NOMO-1 (cell line): ENCODE measurements around the gene GPR141.

ENCODE experiments used
- DNase-seq, 2 experiments: peaks; one replicate each; lab custom pipeline; 2025; ENCODE audit not compliant: unreplicated experiment in 2 of 2; lab: John Stamatoyannopoulos, UW

The GPR141 gene

DNA sequence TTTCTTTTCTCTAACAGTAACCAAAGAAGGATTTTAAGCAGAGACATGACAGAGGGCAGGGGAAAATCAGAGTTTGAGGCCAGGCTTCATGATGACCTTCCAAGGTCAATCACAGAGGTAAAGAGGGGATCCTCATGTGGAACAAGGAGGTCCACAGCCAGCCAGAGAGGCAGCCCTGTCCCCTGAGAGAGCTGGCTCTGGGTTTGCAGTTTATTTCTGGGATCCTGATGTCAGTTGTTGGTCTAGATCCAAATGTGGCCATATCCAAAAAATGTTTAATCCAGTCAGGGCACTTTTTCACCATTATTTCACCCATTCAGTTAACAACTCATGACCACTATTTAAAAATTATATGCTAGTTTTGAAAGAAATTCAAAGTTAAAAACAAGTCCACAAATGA is 45.6 kb downstream of the GPR141 start:
- DNase-seq: no peak

DNA sequence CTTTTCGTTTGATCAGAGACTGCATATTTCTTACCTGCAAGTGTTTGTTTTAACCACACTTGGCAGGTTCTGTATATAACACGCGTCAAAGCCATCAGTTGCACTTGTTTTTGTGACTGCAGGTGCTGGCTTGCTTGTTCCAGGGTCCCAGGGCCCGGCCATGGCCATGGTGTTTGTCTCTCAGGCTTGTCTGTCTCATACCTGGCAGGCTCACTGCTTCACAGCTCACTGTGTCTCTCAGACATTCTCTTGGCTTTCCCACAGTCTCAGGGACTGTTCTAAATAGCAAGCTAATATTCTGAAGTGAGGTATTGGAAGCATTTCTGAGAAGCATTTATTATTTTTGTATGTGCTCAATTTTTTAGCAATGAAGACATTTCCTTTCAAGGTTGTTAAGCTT is 46.9 kb downstream of the GPR141 start:
- DNase-seq: no peak

DNA sequence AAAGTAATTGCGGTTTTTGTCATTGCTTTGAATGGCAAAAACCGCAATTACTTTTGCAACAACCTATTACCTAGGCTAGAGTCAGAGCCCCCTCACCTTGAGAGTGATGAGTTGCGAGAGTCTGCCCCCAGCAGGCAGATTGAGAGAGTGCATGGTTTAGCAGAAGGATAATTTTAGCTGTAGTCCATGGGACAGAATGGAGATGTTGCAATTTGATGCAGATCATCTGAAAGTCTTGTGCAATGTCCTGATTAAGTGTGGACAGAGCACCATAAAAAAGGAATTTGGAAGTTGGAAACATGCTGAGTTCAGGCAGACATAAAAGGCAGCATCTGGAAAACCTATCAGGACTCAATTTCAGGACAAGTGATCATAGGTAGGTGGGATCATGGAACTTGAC is 48.7 kb downstream of the GPR141 start:
- DNase-seq: peak; percentile 88 to 96

DNA sequence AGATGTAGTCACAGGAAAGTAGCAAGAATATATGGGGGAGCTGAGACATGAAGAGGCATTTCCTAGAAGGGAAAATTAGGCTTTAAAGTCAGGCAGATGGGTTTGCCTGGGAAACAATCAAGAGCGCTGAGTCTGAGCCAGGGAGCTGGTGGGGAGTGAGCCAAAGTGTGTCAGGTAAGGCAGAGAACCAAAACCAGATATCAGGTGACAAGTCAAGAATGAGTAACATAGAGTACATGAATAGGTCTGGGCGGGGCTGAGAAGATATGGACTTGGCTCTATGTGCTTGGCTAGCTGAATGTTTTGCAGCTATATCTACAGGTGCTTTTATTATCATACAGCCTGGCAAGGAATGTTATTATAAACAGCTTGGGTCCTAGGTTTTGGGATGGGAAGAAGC is 49.3 kb downstream of the GPR141 start:
- DNase-seq: no peak

DNA sequence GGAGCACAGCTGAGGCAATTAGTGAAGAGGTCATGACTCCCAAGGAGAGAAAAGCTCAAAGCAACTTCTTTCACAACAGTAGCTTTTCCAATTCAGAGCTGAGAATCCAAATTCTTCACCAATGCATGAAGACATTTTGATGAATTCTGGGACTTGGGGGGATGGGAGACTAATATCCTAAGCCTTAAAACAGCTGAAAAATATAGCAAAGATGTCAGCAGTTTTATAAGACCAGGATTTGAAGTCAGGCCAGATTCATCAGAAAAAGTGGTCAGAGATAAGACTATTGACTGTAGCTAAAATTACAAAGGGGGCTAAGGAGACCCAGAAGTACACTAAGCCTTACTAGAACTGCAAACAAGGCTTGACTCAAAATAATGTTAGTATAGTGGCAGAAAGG is 51.6 kb downstream of the GPR141 start:
- DNase-seq: no peak

DNA sequence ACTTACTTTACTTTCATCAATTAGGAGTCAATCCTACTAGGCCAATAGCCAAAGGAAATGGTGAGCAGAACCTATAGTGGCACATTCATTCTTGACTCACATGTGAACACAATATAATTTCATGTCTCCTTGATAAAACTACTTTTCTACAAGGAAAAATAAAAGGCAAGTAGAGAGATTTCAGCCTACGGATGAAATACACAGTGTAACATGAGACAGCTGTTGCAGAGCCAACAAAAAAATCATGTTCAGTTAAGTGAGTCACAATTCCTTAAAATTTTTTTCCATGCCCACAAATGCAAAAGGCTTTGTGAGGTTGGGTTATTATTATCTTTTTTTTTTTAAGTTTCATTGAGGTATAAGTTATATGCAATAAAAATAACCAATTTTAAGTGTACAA is 54.8 kb downstream of the GPR141 start:
- no peak for DNase-seq

DNA sequence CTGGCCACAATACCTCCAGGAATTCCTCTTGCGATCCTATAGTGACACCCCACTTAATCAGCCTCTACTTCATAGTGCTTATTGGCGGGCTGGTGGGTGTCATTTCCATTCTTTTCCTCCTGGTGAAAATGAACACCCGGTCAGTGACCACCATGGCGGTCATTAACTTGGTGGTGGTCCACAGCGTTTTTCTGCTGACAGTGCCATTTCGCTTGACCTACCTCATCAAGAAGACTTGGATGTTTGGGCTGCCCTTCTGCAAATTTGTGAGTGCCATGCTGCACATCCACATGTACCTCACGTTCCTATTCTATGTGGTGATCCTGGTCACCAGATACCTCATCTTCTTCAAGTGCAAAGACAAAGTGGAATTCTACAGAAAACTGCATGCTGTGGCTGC is 56.8 kb downstream of the GPR141 start:
- no peak for DNase-seq

DNA sequence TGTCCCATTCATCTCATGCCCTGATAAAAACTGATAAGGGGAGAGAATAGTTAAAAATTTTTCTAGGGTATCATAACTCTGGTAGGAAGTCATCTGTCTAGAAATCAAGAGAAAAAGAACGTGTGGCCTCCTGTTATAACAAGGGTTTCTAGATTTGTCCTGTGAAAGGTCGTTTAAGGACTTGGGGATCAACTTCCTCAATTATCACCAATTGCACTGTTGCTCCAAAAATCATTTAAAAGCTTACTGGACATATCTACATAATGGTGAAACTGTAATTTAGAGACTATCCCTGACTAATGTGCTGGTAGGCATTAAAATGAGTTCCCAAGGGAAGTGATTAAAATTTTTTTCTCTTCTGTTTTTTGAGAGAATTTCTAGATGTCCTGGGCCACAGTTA is 58.2 kb downstream of the GPR141 start:
- DNase-seq: peak in 1 of 2 experiments; percentile 52

DNA sequence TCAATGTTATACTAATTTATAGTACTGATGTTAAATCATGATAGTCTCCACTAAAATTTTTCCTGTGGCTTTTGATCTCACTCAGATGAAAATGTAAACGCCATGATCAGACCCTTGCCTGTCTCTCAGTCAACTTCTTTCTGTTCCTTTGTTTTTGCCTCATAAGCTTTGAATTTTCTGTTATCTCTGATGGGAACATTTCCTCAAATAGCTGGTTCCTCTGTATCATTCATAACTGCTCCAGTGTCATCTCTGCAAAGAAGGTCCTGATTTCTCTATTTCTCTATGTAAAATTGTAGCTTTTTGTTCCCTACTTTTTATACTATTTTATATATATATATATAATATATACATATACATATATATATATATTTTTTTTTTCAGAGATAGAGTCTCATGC is 67.5 kb downstream of the GPR141 start:
- DNase-seq: no peak

DNA sequence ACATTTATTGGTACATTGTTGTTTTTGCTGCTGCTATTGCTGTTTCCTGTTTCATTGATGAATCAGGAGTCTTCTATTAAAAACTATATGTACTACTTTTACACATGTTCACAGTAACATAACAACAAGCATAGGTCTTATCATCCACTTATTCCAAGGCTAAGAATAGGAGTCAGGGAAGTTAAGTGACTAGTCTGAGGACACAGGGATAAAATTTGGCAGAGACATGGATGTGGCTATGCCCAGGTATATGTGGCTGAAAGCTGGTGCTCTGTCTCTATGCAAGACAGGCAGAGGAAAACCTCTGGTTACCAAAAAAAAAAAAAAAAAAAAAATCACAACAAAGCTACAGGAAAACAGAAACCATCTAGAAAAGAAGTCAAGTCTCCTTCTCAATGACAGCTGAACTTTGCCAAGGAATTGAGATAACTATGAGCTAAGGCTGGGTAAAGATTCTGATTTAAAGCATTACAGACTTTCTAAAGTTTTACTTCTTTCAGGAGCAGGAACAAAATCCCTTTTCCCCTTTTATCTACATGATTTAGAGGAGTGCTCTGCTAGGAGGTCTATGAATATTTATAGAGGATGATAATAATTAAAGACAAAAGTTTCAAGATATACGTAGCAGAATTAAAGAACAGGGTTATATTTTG is 70.0 kb downstream of the GPR141 start:
- no peak for DNase-seq

DNA sequence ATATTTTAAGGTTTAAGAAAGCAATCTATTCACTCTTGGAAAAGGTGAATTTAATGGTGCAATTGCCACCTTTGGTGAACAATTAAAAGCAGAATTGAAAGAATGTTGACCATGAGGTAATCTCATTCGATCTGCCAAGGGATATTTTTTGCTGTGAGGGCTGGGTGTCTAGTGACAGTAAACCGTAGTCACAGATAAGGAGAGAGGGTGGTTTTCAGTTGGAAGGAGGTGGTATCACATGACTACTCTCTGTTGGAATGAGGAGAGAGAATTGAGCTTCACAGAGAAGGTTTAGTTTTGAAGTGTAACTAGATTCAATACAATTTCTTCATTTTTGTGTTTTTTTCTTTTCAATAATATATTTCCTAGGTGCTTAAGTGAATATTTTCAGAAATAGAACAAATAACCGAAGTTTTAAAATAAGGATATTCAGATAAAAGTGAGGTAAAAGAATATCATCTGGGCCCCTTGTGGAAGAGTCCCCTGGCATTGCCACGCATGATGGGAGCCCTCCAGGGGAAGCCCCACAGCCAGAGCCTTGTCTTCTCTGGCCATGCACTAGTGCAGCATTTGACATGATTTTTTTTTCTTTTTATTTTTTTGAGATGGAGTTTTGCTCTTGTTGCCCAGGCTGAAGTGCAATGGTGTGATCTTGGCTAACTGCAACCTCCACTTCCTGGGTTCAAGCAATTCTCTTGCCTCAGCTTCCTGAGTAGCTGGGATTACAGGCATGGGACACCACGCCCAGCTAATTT is 73.4 kb downstream of the GPR141 start:
- no peak for DNase-seq

DNA sequence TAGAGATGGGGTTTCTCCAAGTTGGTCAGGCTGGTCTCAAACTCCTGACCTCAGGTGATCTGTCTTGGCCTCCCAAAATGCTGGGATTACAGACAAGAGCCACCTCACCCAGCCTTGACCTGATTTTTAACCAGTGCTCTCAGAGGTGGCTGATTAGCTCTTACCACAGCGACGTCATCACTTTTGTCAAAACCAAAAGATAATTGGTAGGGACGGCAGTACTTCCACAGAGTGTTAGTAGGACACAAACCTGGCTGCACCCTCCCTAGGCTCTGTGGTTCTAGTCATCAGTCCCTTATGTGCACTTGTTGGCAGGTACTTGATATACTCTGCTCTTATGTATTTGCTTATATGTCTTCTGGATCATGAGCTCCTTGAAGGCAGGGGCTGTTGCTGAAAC is 74.0 kb downstream of the GPR141 start:
- no peak for DNase-seq

DNA sequence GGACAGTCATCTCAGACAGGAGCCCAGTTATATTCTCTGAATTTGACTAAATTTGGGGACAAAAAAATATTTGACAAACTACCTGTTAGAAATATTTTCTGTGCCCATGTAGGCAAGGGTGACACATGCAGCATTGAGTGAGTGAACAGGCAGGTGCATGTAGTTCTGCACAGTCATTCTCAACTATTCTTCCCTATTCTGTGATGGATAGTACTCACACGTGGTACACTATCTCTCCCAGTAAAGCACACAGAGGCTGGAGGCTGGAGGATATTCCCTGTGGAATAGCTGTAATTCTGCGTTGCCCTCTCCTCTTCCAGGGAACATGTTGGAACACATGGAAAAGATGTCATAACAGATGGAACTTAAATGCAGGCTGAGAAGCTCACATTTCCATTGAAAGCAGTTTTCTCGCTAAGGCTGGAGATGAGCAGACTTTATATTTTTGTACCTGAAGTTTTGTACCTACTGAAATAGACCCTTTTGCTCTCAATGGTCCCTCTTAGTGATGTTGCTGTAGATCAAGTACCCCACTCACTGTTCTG is 75.0 kb downstream of the GPR141 start:
- DNase-seq: no peak

DNA sequence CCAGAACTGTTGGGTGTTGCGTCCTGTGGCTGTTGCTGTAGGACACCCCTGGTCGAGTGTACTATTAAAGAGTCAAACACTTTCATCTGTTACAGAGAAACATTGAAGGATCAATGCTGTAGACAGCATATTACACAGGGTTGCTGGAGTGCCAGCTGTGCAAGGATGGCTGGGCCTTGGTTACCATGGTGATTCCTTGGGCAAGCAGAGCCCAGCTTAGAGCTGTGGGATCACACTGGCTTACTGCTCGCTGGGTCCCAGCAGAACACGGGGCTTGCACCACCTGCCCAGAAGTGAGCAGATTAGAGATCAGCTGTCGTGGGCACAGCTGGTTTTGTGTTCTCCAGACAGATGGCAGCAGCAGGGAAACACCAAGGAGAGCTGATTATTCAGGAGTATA is 76.0 kb downstream of the GPR141 start:
- no peak for DNase-seq

DNA sequence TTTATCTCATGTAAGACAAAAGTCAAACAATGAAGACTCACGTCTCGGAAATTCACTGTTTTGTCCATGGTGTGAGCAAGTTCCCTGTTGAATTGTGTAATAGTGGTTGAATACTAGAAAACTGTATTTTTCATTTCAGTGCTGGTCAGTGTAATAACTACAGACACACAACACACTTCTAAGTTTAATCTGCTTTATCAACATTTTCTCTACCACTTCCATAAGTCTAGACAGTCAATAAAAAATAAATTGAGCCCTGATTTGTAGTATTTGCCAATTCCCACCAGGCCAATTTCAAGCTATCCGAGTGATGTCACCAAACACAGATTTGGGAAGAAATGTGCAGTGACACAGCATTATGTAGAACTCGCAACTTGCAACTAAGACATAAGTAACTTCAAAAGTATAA is 81.9 kb downstream of the GPR141 start:
- DNase-seq: peak in 1 of 2 experiments; percentile 32

DNA sequence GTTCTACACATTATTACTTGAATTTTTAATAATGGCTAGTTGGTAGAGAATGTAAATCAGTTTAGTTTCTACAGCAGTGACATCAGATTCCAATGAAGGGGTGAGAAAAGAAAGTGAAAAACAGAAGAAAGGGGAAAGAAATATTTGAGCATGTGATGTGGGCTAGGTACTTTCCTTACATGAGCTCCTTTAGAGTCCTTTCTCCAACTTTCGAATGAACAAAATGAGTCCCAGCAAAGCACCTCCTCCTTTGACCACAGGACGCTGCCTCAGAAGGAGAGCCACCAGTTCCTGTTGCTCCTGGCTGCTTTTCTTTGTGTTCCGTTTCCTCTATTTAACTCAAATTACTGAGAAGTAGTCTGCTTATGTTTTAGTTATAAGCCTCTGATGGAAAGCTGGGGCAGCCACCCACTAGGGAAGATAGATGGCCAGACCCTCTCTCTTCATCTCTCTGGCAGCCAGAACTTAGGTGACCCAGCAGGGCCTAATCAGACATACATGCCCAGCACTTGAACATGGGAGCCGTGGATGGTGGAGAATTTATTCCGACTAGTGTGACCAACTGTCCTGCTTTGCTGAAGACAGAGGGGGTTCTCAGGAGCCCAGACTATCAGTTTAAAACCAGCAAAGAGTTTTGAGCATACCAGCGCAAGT is 82.4 kb downstream of the GPR141 start:
- peak; percentile 40 to 86 for DNase-seq

DNA sequence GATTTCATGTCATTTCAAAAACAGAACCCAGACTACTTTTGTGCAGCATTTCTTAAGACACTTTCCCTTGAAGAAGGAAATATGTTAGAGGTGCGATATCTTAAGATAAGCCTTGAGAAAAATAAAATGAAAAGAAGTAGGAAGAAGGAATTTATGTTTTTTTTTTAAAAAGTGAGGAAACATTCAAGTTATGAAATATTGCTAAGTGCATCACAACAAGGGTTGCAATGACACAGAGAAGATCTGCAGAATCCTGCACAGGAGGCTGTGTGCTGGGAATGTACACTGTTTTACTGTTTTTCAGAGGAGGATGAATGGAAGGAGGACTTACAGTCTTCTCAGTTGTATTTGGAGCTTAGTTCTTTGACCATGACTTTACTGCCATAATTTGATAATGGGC is 85.0 kb downstream of the GPR141 start:
- DNase-seq: no peak

DNA sequence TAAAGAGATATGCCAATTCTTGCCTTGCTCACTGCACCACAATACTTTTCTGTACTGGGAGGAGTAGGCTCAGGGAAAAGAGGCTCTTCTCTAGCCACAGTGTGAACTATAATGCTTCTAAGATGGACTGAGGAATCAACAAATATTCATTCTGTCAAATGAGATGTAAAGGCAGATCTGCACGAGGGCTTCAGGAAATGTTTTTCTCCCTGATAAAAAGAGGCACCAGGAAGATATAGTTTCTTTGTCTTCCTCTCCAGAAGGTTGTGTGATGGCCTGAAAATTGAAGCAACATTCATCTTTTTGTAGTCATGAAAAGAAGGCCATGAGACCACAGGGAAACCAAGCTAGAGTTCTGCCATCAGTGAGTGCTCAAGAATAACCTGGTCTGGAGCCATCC is 85.7 kb downstream of the GPR141 start:
- DNase-seq: no peak

DNA sequence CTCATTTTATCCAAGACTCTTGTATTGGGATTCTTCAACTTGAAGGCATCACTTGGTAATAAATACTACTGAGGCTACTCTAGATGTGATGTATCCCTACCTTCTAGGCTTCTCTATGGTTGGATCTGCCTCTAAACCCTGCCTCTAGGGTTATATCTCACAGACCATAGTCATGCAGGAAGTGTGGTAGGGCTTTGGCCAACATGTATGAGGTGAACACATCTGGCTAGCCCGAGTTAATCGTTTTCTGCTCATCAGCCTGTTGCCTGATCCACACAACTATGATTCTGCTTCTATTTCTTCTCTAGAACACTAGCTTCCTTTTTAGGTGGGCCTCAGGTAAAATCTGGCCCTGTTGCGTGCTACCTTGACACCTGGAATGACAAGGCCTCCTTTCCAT is 86.2 kb downstream of the GPR141 start:
- no peak for DNase-seq

DNA sequence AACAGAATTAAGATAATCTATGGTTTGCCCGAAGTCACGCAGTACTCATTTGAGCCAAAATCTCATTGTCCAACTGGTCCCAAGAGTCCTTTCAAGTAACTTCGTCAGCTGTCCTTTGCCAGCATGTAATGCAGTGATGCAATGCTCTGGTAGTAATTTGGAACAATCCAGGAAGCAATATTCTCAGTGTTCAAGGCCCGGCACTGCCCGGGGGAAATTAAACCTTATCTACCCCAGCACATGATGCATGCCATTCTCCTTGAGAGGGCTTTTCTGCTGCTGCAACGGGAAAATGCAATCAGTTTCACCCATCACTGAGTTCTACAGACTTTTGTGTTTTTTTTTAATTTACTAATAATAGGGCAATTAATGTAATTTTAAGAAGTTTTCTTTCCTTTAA is 87.3 kb downstream of the GPR141 start:
- no peak for DNase-seq

DNA sequence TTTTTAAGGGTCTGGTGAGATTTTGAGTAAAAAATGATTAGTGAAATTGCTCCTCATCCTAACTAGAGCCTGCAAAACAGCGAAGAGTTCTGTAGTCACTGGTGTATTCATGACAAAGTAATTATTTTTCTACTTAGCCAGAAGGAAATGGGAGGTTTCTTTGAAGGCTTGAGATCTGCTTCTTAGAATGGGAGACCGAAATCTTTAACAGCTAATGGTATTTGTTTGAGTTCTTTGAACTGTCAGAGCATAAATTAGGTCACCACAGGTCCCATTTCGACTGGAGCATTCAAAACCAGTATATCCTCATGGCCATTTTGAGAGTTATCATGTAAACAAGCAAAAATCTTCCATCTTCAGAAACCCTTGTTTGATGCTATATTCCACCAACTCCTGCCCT is 87.8 kb downstream of the GPR141 start:
- no peak for DNase-seq

DNA sequence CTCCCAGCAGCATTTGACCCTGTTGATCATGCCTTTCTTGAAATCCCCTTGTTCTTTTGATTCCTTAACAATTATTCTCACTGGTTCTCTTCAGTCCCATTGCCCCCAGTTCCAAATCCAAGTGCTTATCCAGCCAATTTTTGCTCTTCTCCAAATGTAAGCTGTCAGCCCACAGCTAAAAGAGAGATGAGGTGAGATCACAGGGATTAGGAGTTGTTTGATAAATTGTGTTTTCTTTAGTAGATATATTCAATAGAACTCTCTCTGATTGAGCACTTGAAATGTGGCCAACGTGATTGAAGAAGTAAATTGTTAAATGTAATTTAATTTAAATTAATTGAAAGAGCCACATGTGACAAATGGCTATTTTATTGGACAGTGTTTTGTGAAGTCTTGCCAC is 88.2 kb downstream of the GPR141 start:
- no peak for DNase-seq
